PC-9 (cell line): ENCODE measurements around the gene SAMHD1.

Experiments
- CTCF ChIP-seq: fragments of 200-600 bp; sonication (generic); conservative IDR thresholded peaks from 2 replicates; pipeline ENCODE4 v1.6.1; 2017; ENCODE audit warnings: mixed run types, antibody characterized with exemption, mild to moderate bottlenecking, moderate library complexity
- EZH2 ChIP-seq: fragments of 200-600 bp; sonication (generic); IDR thresholded peaks from 2 replicates; pipeline ENCODE4 v1.8.0; 2017; ENCODE audit warnings: antibody characterized with exemption, low read depth

DNA sequence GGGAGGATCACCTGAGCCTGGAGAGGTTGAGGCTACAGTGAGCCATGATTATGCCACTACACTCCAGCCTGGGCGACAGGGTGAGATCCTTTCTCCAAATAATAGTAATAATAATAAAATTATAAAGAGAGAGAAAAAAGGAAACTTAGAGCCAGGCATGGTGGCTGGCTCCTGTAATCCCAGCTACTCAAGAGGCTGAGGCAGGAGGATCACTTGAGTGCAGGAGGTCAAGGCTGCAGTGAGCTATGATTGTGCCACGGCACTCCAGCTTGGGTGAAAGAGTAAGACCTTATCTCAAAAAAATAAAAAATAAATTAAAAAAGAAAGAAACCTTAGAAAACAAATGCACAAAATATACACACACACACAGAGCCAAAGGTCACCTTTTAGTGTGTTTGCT lies 5.2 kb upstream of the SAMHD1 start:
- no peak for TF ChIP-seq CTCF
- TF ChIP-seq EZH2: no peak
